Measurements from ENCODE around the gene TTC7B. TPM values are rescaled to one million over a fixed set of nuclear protein-coding genes. Genes with fewer than 3 reads are reported as not detected.

The TTC7B gene
- total and polyA plus RNA-seq, 2 of the 13 experiments (the other 11 are each of a cell fraction or from before 2014, with no cell fraction given) = 1.3 to 3.2 TPM

GRCh38 chr14:90514015-90514398 lies 302.2 kb downstream of the TTC7B start:
- Histone ChIP-seq H3K9ac (ENCODE audit: insufficient read depth, low read depth, low read length) (peak overlapping the region; percentile 65), H4K20me1 (ENCODE audit: insufficient read depth, low read length) (no peaks in the 10 kb centered on the region), H3K27ac (ENCODE audit: extremely low read length, insufficient read depth, low read length) (peak overlapping the region; percentile 83), H3K9me3 (ENCODE audit: low read length) (no peaks in the 10 kb centered on the region), H3K4me3 (replicated peaks in 1 of 3; ENCODE audit: insufficient read depth in 1 of 3, low read depth in 2 of 3, low read length in 3 of 3) (peak overlapping the region; percentile 11 to 56 (median 20); a peak in 2 of 6 replicates), H3K36me3 (replicated peaks in 1 of 2; ENCODE audit: control insufficient read depth in 1 of 2, insufficient read depth in 2 of 2, low read length in 2 of 2) (no peaks in the 10 kb centered on the region), H3K4me2 (ENCODE audit: low read depth, low read length) (peak overlapping the region; percentile 89), H2AFZ (ENCODE audit: low read length) (no peak overlapping the region), H3K4me1 (ENCODE audit: insufficient read depth, low read length) (peaks cover 91% of the 10 kb centered on the region), H3K27me3 (ENCODE audit: control insufficient read depth in 1 of 2, insufficient read depth in 2 of 2, low read length in 2 of 2) (no peaks in the 10 kb centered on the region), H3K79me2 (ENCODE audit: insufficient read depth, low read length) (no peaks in the 10 kb centered on the region)
- FAIRE-seq = no peak
- WGBS (ENCODE audit: low lambda C conversion rate) = 4% methylated on average over 12 of the region's 15 CpGs
- in situ Hi-C loops (cut with HindIII; ENCODE audit: extremely low pct_ligation_motif_present, low pct_unique_long_range_greater_than_20kb) = loop anchor here (10.0 kb wide), 1 partner anchor 209 kb away; no protein-coding TSS in a partner anchor
- ChIA-PET CTCF (ENCODE audit: low intra/inter-chr PET ratio, low total read pairs) (interaction anchor here (0.7 kb wide), 1 partner anchor 114 kb away, joined by 3 read pairs; no protein-coding TSS in a partner anchor), POLR2A (interaction anchor here (0.6 to 3.5 kb wide), 10 partner anchors 10 to 244 kb away, joined by 3 to 60 read pairs (median 4); partner anchors contain the start of gene CALM1)
- no peak for DNase-seq (ENCODE audit: low spot score)
- no peak for ATAC-seq
- no TSS peak for BruUV-seq (replicated peaks)
- intact Hi-C loops (cut with micrococcal nuclease; ENCODE audit: unreplicated experiment) = no loop called here
- no peak for TF ChIP-seq CC2D1A (CRISPR knock-in tag; IDR thresholded peaks at IDR 0.05)
- 0 out of 2 replicates have a peak, but pooled peaks have one; percentile 0 for TF ChIP-seq ZSCAN9 (CRISPR knock-in tag; IDR thresholded peaks at IDR 0.05; ENCODE audit: borderline replicate concordance)
- no peak for TF ChIP-seq AHR (CRISPR knock-in tag; IDR thresholded peaks at IDR 0.05)
- no peak for TF ChIP-seq HIVEP1 (CRISPR knock-in tag; IDR thresholded peaks at IDR 0.05)
- 0 out of 2 replicates have a peak, but pooled peaks have one; percentile 11 for TF ChIP-seq ZNF44 (CRISPR knock-in tag; IDR thresholded peaks at IDR 0.05)
- TF ChIP-seq NCOR1 (IDR thresholded peaks at IDR 0.05; ENCODE audit: borderline replicate concordance, low read length) = no peak
- TF ChIP-seq, protein P1, sequence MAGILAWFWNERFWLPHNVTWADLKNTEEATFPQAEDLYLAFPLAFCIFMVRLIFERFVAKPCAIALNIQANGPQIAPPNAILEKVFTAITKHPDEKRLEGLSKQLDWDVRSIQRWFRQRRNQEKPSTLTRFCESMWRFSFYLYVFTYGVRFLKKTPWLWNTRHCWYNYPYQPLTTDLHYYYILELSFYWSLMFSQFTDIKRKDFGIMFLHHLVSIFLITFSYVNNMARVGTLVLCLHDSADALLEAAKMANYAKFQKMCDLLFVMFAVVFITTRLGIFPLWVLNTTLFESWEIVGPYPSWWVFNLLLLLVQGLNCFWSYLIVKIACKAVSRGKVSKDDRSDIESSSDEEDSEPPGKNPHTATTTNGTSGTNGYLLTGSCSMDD (CRISPR knock-in tag; IDR thresholded peaks at IDR 0.05) = no peak
- TF ChIP-seq ELF3 (CRISPR knock-in tag; IDR thresholded peaks at IDR 0.05) = no peak
- no peak for TF ChIP-seq ATF1 (CRISPR knock-in tag; IDR thresholded peaks at IDR 0.05)
- no peak for TF ChIP-seq CCDC6 (CRISPR knock-in tag; IDR thresholded peaks at IDR 0.05)
- TF ChIP-seq, protein P2, sequence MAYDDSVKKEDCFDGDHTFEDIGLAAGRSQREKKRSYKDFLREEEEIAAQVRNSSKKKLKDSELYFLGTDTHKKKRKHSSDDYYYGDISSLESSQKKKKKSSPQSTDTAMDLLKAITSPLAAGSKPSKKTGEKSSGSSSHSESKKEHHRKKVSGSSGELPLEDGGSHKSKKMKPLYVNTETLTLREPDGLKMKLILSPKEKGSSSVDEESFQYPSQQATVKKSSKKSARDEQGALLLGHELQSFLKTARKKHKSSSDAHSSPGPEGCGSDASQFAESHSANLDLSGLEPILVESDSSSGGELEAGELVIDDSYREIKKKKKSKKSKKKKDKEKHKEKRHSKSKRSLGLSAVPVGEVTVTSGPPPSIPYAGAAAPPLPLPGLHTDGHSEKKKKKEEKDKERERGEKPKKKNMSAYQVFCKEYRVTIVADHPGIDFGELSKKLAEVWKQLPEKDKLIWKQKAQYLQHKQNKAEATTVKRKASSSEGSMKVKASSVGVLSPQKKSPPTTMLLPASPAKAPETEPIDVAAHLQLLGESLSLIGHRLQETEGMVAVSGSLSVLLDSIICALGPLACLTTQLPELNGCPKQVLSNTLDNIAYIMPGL (CRISPR knock-in tag; IDR thresholded peaks at IDR 0.05; ENCODE audit: borderline replicate concordance in 1 of 2, low read depth in 1 of 2) = 0 out of 4 replicates have a peak, but pooled peaks of 1 of the 2 experiments have one; percentile 8
- TF ChIP-seq ZNF816 (CRISPR knock-in tag; IDR thresholded peaks at IDR 0.05; ENCODE audit: borderline replicate concordance) = no peak
- TF ChIP-seq NKX3-1 (CRISPR knock-in tag; IDR thresholded peaks at IDR 0.05) = no peak
- no peak for TF ChIP-seq ZNF343 (CRISPR knock-in tag; IDR thresholded peaks at IDR 0.05)
- no peak for TF ChIP-seq HNRNPH1 (optimal IDR thresholded peaks at IDR 0.05; ENCODE audit: low read depth, low read length)
- no peak for TF ChIP-seq ZNF550 (CRISPR knock-in tag; IDR thresholded peaks at IDR 0.05; ENCODE audit: borderline replicate concordance)
- TF ChIP-seq ZNF33A (CRISPR knock-in tag; IDR thresholded peaks at IDR 0.05; ENCODE audit: borderline replicate concordance) = no peak
- TF ChIP-seq SP140L (CRISPR knock-in tag; IDR thresholded peaks at IDR 0.05; ENCODE audit: borderline replicate concordance) = no peak
- TF ChIP-seq, protein P3, sequence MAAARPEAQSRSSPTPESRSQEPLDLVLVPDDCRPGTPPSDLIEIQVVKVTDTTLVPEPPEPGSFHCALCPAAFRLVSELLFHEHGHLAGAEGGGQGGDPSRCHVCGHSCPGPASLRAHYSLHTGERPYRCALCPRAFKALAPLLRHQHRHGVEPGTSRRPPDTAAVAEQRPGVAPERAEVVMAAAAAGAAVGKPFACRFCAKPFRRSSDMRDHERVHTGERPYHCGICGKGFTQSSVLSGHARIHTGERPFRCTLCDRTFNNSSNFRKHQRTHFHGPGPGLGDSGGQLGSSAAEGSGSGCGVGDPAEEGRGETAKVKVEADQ (CRISPR knock-in tag; IDR thresholded peaks at IDR 0.05; ENCODE audit: borderline replicate concordance) = no peak
- TF ChIP-seq ZNF800 (CRISPR knock-in tag; IDR thresholded peaks at IDR 0.05) = no peak
